WTC11 (cell line): ENCODE results near the gene FBRS. TPM values are rescaled to one million over a fixed set of nuclear protein-coding genes. Genes with fewer than 3 reads are reported as not detected.
"Not testable (repeated sequence)": the region's sequence is repeated elsewhere in the genome, so short reads cannot be mapped to it uniquely, and the experiment has no call there.

ENCODE experiments used
- ATAC-seq: fragments of 200-7000 bp; cut with Tn5 transposase; 2 replicates; pipeline ENCODE4 v1.10.0; 2021; ENCODE audit warnings: mild to moderate bottlenecking, moderate library complexity
- CTCF ChIA-PET: fragments of 300-600 bp; sonication (Branson Sonifier 250); formaldehyde crosslinking; loops from one replicate; lab custom pipeline; 2021; ENCODE audit warnings: antibody characterized with exemption; lab: Charles Lee
- POLR2A ChIA-PET: fragments of 350-600 bp; sonication (Branson Sonifier 250); formaldehyde crosslinking; loops from one replicate; lab custom pipeline; 2021; ENCODE audit warnings: antibody characterized with exemption; lab: Charles Lee
- DNase-seq: peaks from one replicate; pipeline ENCODE4 v3.0.0; 2021; ENCODE audit warnings: low spot score
- H3K27ac Mint-ChIP-seq: 2 replicates; pipeline ENCODE4 v1.8.0; 2021; ENCODE audit warnings: mixed read lengths
- H3K27me3 Mint-ChIP-seq: 2 replicates; pipeline ENCODE4 v1.8.0; 2021; ENCODE audit warnings: low read depth, mild to moderate bottlenecking, moderate library complexity, mixed read lengths
- H3K36me3 Mint-ChIP-seq: 2 replicates; pipeline ENCODE4 v1.8.0; 2021; ENCODE audit warnings: mixed read lengths
- H3K4me1 Mint-ChIP-seq: 2 replicates; pipeline ENCODE4 v1.8.0; 2022; ENCODE audit warnings: mixed read lengths
- H3K4me3 Mint-ChIP-seq: 2 replicates; pipeline ENCODE4 v1.8.0; 2021; ENCODE audit warnings: mild to moderate bottlenecking, moderate library complexity, mixed read lengths
- H3K9me3 Mint-ChIP-seq: 2 replicates; pipeline ENCODE4 v1.8.0; 2021; ENCODE audit warnings: mixed read lengths
- CREB1 ChIP-seq: sonication (generic); formaldehyde crosslinking; IDR thresholded peaks from 2 replicates; pipeline ENCODE4 v1.8.0; 2023; ENCODE audit warnings: mild to moderate bottlenecking, missing genetic modification reagents
- CREM ChIP-seq: sonication (generic); formaldehyde crosslinking; IDR thresholded peaks from 2 replicates; pipeline ENCODE4 v1.8.1; 2022; ENCODE audit warnings: mild to moderate bottlenecking, missing genetic modification reagents, moderate library complexity
- CTCF ChIP-seq: fragments of 200-600 bp; IDR thresholded peaks from 2 replicates; pipeline ENCODE4 v1.8.0; 2022; ENCODE audit warnings: antibody characterized with exemption
- ETV6 ChIP-seq: sonication (generic); formaldehyde crosslinking; IDR thresholded peaks from 2 replicates; pipeline ENCODE4 v1.8.1; 2022; ENCODE audit warnings: mild to moderate bottlenecking, missing genetic modification reagents
- GRHL2 ChIP-seq: fragments of 250-450 bp; sonication (Bioruptor Pico); IDR thresholded peaks from 2 replicates; pipeline ENCODE4 v1.8.0; 2022; ENCODE audit warnings: mild to moderate bottlenecking, moderate library complexity; ENCODE audit not compliant: insufficient replicate concordance, severe bottlenecking
- IRF1 ChIP-seq: sonication (generic); formaldehyde crosslinking; IDR thresholded peaks from 2 replicates; pipeline ENCODE4 v1.8.0; 2023; ENCODE audit warnings: missing genetic modification reagents
- JUN ChIP-seq: sonication (generic); formaldehyde crosslinking; IDR thresholded peaks from 2 replicates; pipeline ENCODE4 v1.8.0; 2023; ENCODE audit warnings: mild to moderate bottlenecking, missing genetic modification reagents
- NFYB ChIP-seq: sonication (generic); formaldehyde crosslinking; conservative IDR thresholded peaks from 2 replicates; pipeline ENCODE4 v1.8.0; 2022; ENCODE audit warnings: low read depth, missing genetic modification reagents
- SMAD3 ChIP-seq: sonication (generic); formaldehyde crosslinking; IDR thresholded peaks from 2 replicates; pipeline ENCODE4 v1.8.0; 2022; ENCODE audit warnings: missing genetic modification reagents, mild to moderate bottlenecking, borderline replicate concordance
- ZMAT4 ChIP-seq: fragments of 250-450 bp; sonication (Bioruptor Pico); IDR thresholded peaks from 2 replicates; pipeline ENCODE4 v1.9.0; 2021; ENCODE audit warnings: mild to moderate bottlenecking
- ZNF138 ChIP-seq: sonication (generic); formaldehyde crosslinking; conservative IDR thresholded peaks from 2 replicates; pipeline ENCODE4 v1.8.1; 2022; ENCODE audit warnings: mild to moderate bottlenecking, moderate library complexity, missing genetic modification reagents
- ZNF281 ChIP-seq: sonication (generic); formaldehyde crosslinking; IDR thresholded peaks from 2 replicates; pipeline ENCODE4 v1.8.0; 2023; ENCODE audit warnings: mild to moderate bottlenecking, missing genetic modification reagents
- ZNF317 ChIP-seq: sonication (generic); formaldehyde crosslinking; IDR thresholded peaks from 2 replicates; pipeline ENCODE4 v1.8.1; 2023; ENCODE audit warnings: low read depth, mild to moderate bottlenecking, moderate library complexity, missing genetic modification reagents, borderline replicate concordance
- ZNF416 ChIP-seq: fragments of 250-450 bp; sonication (Bioruptor Pico); IDR thresholded peaks from 2 replicates; pipeline ENCODE4 v1.9.0; 2021; ENCODE audit warnings: mild to moderate bottlenecking, inconsistent platforms
- ZNF512 ChIP-seq: sonication (generic); formaldehyde crosslinking; IDR thresholded peaks from 2 replicates; pipeline ENCODE4 v1.8.1; 2022; ENCODE audit warnings: missing genetic modification reagents, borderline replicate concordance
- ZNF671 ChIP-seq: fragments of 250-450 bp; sonication (Bioruptor Pico); IDR thresholded peaks from 2 replicates; pipeline ENCODE4 v1.8.0; 2021; ENCODE audit warnings: mild to moderate bottlenecking
- total RNA-seq: library from RNA; stranded (reverse); gene quantifications from 3 replicates; pipeline ENCODE4 v1.2.3, GENCODE V29; 2021
- TF ChIP-seq, protein P1 (sequence below): sonication (generic); formaldehyde crosslinking; IDR thresholded peaks from 2 replicates; pipeline ENCODE4 v1.8.0; 2022; ENCODE audit warnings: missing genetic modification reagents

FBRS gene
- total RNA-seq, 1 experiment from 2014 or later, result 23.2 TPM

DNA sequence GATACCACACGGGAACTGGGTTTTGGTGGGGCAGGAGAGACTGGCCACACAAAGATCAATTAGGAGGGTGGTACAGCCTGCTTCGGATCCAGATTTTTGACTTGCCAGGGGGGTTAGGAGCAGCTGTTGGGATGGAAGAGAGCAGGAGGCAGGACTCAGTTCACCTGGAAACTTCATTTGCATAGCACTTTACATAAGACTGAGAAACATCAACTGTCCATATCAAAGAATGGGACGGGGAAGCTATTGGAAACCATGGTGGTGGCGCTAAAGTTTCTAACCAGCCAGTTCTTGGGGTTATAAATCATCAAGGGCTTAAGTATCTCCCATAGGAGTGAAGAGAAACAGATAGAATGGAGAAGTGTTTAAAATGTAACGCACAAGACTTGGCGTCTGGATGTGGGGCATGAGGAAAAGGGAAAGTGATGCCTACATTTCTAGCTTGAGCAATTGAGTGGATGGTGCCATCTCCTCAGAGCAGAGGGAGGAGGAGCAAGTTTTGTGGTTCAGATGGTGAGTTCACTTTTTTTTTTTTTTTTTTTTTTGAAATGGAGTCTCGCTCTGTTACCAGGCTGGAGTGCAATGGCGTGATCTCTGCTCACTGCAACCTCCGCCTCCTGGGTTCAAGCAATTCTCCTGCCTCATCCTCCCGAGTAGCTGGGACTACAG lies 34.3 kb downstream of the FBRS start (continued):
- TF ChIP-seq, protein P1, sequence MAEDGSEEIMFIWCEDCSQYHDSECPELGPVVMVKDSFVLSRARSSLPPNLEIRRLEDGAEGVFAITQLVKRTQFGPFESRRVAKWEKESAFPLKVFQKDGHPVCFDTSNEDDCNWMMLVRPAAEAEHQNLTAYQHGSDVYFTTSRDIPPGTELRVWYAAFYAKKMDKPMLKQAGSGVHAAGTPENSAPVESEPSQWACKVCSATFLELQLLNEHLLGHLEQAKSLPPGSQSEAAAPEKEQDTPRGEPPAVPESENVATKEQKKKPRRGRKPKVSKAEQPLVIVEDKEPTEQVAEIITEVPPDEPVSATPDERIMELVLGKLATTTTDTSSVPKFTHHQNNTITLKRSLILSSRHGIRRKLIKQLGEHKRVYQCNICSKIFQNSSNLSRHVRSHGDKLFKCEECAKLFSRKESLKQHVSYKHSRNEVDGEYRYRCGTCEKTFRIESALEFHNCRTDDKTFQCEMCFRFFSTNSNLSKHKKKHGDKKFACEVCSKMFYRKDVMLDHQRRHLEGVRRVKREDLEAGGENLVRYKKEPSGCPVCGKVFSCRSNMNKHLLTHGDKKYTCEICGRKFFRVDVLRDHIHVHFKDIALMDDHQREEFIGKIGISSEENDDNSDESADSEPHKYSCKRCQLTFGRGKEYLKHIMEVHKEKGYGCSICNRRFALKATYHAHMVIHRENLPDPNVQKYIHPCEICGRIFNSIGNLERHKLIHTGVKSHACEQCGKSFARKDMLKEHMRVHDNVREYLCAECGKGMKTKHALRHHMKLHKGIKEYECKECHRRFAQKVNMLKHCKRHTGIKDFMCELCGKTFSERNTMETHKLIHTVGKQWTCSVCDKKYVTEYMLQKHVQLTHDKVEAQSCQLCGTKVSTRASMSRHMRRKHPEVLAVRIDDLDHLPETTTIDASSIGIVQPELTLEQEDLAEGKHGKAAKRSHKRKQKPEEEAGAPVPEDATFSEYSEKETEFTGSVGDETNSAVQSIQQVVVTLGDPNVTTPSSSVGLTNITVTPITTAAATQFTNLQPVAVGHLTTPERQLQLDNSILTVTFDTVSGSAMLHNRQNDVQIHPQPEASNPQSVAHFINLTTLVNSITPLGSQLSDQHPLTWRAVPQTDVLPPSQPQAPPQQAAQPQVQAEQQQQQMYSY (CRISPR knock-in tag), result no peak
- no peak for TF ChIP-seq ZNF512 (CRISPR knock-in tag)

GRCh38 chr16:30694926-30695693 lies 36.9 kb downstream of the FBRS start:
- Mint-ChIP-seq H3K4me1 (peaks cover 33% of the 10 kb centered on the region), H3K36me3 (peaks cover 5% of the 10 kb centered on the region; the same call in 1 of the 2 replicates), H3K27me3 (peaks cover 81% of the 10 kb centered on the region), H3K4me3 (no peak overlapping the region), H3K9me3 (no peaks in the 10 kb centered on the region), H3K27ac (no peak overlapping the region)
- DNase-seq, result no peak
- no peak for ATAC-seq
- TF ChIP-seq ZNF671 (CRISPR knock-in tag) (no peak), CREB1 (no peak), NFYB (no peak), CTCF (no peak), CREM (CRISPR knock-in tag) (no peak), JUN (CRISPR knock-in tag) (no peak), ZMAT4 (CRISPR knock-in tag) (no peak), ZNF281 (CRISPR knock-in tag) (no peak), ETV6 (CRISPR knock-in tag) (no peak), IRF1 (CRISPR knock-in tag) (no peak), SMAD3 (CRISPR knock-in tag) (no peak), GRHL2 (CRISPR knock-in tag) (no peak), ZNF317 (no peak), ZNF416 (CRISPR knock-in tag) (no peak), ZNF138 (no peak)
- POLR2A ChIA-PET, result interaction anchor here (1.5 kb wide), 1 partner anchor 17 kb away, joined by 6 read pairs; no protein-coding TSS in a partner anchor
- CTCF ChIA-PET, result interaction anchor here (0.7 to 3.5 kb wide), 12 partner anchors 10 to 340 kb away, joined by 3 to 40 read pairs (median 6); partner anchors contain the start of genes CD2BP2, DCTPP1, FBRS and FBXL19

DNA sequence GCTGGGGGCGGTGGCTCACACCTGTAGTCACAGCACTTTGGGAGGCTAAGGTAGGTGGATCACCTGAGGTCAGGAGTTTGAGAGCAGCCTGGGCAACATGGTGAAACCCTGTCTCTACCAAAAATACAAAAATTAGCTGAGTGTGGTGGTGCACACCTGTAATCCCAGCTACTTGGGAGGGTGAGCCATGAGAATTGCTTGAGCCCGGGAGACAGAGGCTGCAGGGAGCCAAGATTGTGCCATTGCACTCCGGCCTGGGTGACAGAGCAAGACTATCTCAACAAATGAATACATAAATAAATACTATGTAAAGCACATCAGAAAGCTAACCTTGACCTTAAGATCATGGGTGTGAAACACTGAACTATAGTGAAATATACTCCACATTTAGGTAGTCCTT lies 38.4 kb downstream of the FBRS start:
- H3K4me1 Mint-ChIP-seq, result peaks cover 33% of the 10 kb centered on the region
- ATAC-seq, DNase-seq, H3K27ac Mint-ChIP-seq, H3K9me3 Mint-ChIP-seq, POLR2A ChIA-PET, H3K4me3 Mint-ChIP-seq: not testable (repeated sequence)
- CTCF ChIA-PET, result interaction anchor here (1.3 to 2.3 kb wide), 3 partner anchors 19 to 46 kb away, joined by 3 to 6 read pairs (median 6); partner anchors contain the start of genes FBRS and PRR14
- peaks cover 65% of the 10 kb centered on the region for H3K27me3 Mint-ChIP-seq
- peaks cover 15% of the 10 kb centered on the region for H3K36me3 Mint-ChIP-seq
